HCT116 (cell line): ENCODE data around the gene MAGEA8. TPM values are rescaled to one million over a fixed set of nuclear protein-coding genes. Genes with fewer than 3 reads are reported as not detected.

Experiments
- ATAC-seq: fragments of 200-7000 bp; cut with Tn5 transposase; 2 replicates; pipeline ENCODE4 v1.9.1; 2020; ENCODE audit warnings: mild to moderate bottlenecking, moderate library complexity
- BruUV-seq: library from RNA; stranded (reverse); fragments of 400-500 nt; replicated peaks from 2 replicates; lab custom pipeline; 2021; lab: Mats Ljungman, UMichigan
- CTCF ChIA-PET: fragments of 300-600 bp; sonication (Branson Sonifier 250); formaldehyde crosslinking; loops from one replicate; lab custom pipeline; 2021; ENCODE audit warnings: antibody characterized with exemption; lab: Charles Lee
- POLR2A ChIA-PET: fragments of 300-600, 350-600 bp; sonication (Branson Sonifier 250); formaldehyde crosslinking; loops from one replicate; lab custom pipeline; 2021; ENCODE audit warnings: antibody characterized with exemption; lab: Charles Lee
- RAD21 ChIA-PET, 2 experiments: fragments of 300-600 bp; sonication (Branson Sonifier 250); formaldehyde crosslinking; loops; one replicate each; lab custom pipeline; 2023; ENCODE audit warnings: low total read pairs in 2 of 2; ENCODE audit not compliant: uncharacterized antibody in 2 of 2, unreplicated experiment in 2 of 2, low non-redundant PET in 1 of 2; lab: Charles Lee
- DNase-seq: peaks from one replicate; pipeline ENCODE4 v3.0.0-alpha.2; 2010; ENCODE audit warnings: low read depth, low spot score
- H2AFZ ChIP-seq: fragments of 200-600 bp; shearing (Covaris generic), sonication (generic); 2 replicates; pipeline ENCODE4 v1.6.1; 2017; ENCODE audit warnings: low read depth, mixed run types, mixed read lengths, antibody characterized with exemption, low read length; ENCODE audit not compliant: poor library complexity, severe bottlenecking
- H3K27ac ChIP-seq: 2 replicates; pipeline ENCODE4 v1.5.1; 2012; ENCODE audit warnings: low read depth, low read length
- H3K27me3 ChIP-seq: fragments of 200-600 bp; sonication (generic); 2 replicates; pipeline ENCODE4 v1.6.1; 2016; ENCODE audit warnings: mixed run types, low read length, mixed read lengths; ENCODE audit not compliant: insufficient read depth
- H3K36me3 ChIP-seq, 2 experiments: fragments of 200-500 bp in 1 of 2; fragments of 200-600 bp in 1 of 2; sonication (Bioruptor generic) in 1 of 2; sonication (generic) in 1 of 2; 2 replicates each; pipeline versions ENCODE4 v1.5.1 to v1.6.1; 2014 to 2016; ENCODE audit warnings: low read length in 2 of 2, inconsistent platforms in 1 of 2, mixed read lengths in 1 of 2, mixed run types in 1 of 2; ENCODE audit not compliant: insufficient read depth in 2 of 2, control insufficient read depth in 1 of 2
- H3K4me1 ChIP-seq, 2 experiments: fragments of 200-600 bp in 1 of 2; sonication (generic) in 1 of 2; 2 replicates each; pipeline versions ENCODE4 v1.5.1 to v1.6.1; 2012 to 2017; ENCODE audit warnings: low read length in 2 of 2, inconsistent platforms in 1 of 2, mild to moderate bottlenecking in 1 of 2, mixed read lengths in 1 of 2, mixed run types in 1 of 2, moderate library complexity in 1 of 2; ENCODE audit not compliant: insufficient read depth in 2 of 2, control insufficient read depth in 1 of 2
- H3K4me2 ChIP-seq: fragments of 200-600 bp; sonication (generic); 2 replicates; pipeline ENCODE4 v1.6.1; 2017; ENCODE audit warnings: mixed run types, low read length, mixed read lengths
- H3K4me3 ChIP-seq, 2 experiments: fragments of 200-600 bp in 1 of 2; sonication (generic) in 1 of 2; replicated peaks in 1 of 2; 2 replicates each; pipeline ENCODE4 v1.5.1; 2011 to 2016; ENCODE audit warnings: low read length in 2 of 2, control low read depth in 1 of 2, low read depth in 1 of 2, mild to moderate bottlenecking in 1 of 2, mixed read lengths in 1 of 2, mixed run types in 1 of 2
- H3K79me2 ChIP-seq: fragments of 200-600 bp; sonication (generic); 2 replicates; pipeline ENCODE4 v1.6.1; 2017; ENCODE audit warnings: mild to moderate bottlenecking, mixed run types, low read length, moderate library complexity, mixed read lengths; ENCODE audit not compliant: insufficient read depth
- H3K9ac ChIP-seq: fragments of 200-600 bp; sonication (generic); 2 replicates; pipeline ENCODE4 v1.6.1; 2016; ENCODE audit warnings: low read length, mixed read lengths
- H3K9me2 ChIP-seq: fragments of 200-600 bp; sonication (generic), shearing (Covaris generic); 2 replicates; pipeline ENCODE4 v1.6.1; 2017; ENCODE audit warnings: mixed run types, mild to moderate bottlenecking, moderate library complexity; ENCODE audit not compliant: insufficient read depth
- H3K9me3 ChIP-seq, 2 experiments: fragments of 200-500 bp in 1 of 2; fragments of 200-600 bp in 1 of 2; sonication (Bioruptor generic) in 1 of 2; sonication (generic) in 1 of 2; 2 replicates each; pipeline ENCODE4 v1.6.1; 2014 to 2017; ENCODE audit warnings: low read length in 2 of 2, mixed read lengths in 2 of 2, inconsistent platforms in 1 of 2, low read depth in 1 of 2, mild to moderate bottlenecking in 1 of 2, mixed run types in 1 of 2, moderate library complexity in 1 of 2; ENCODE audit not compliant: control insufficient read depth in 1 of 2, insufficient read depth in 1 of 2
- H4K20me1 ChIP-seq: fragments of 200-600 bp; sonication (generic), shearing (Covaris generic); 2 replicates; pipeline ENCODE4 v1.6.1; 2017; ENCODE audit warnings: mixed run types, mild to moderate bottlenecking, moderate library complexity; ENCODE audit not compliant: insufficient read depth
- CBX3 ChIP-seq: IDR thresholded peaks from 2 replicates; pipeline ENCODE4 v1.6.1; 2012; ENCODE audit warnings: low read depth
- CEBPB ChIP-seq: IDR thresholded peaks from 2 replicates; pipeline ENCODE4 v1.6.1; 2012; ENCODE audit warnings: low read depth
- EGR1 ChIP-seq: IDR thresholded peaks from 2 replicates; pipeline ENCODE4 v1.6.1; 2012; ENCODE audit warnings: low read depth
- EZH2 ChIP-seq: fragments of 200-600 bp; sonication (generic); IDR thresholded peaks from 2 replicates; pipeline ENCODE4 v1.6.1; 2017; ENCODE audit warnings: antibody characterized with exemption, mixed run types
- EZH2phosphoT487 ChIP-seq: fragments of 200-600 bp; IDR thresholded peaks from 2 replicates; pipeline ENCODE4 v1.6.1; 2018; ENCODE audit warnings: antibody characterized with exemption, borderline replicate concordance
- FOSL1 ChIP-seq: IDR thresholded peaks from 2 replicates; pipeline ENCODE4 v1.6.1; 2012; ENCODE audit warnings: low read depth
- JUND ChIP-seq: IDR thresholded peaks from 2 replicates; pipeline ENCODE4 v1.6.1; 2012
- POLR2A ChIP-seq: IDR thresholded peaks from 2 replicates; pipeline ENCODE4 v1.7.0; 2011; ENCODE audit warnings: borderline replicate concordance; ENCODE audit not compliant: insufficient read depth, insufficient read length; ENCODE audit errors: extremely low read depth
- RAD21 ChIP-seq: IDR thresholded peaks from 2 replicates; pipeline ENCODE4 v1.6.1; 2012; ENCODE audit warnings: low read depth, mild to moderate bottlenecking
- SIN3A ChIP-seq: IDR thresholded peaks from 2 replicates; pipeline ENCODE4 v1.6.1; 2012; ENCODE audit warnings: low read depth
- TCF7L2 ChIP-seq: IDR thresholded peaks from 2 replicates; pipeline ENCODE4 v1.7.0; 2011; ENCODE audit warnings: borderline replicate concordance, inconsistent platforms; ENCODE audit not compliant: insufficient read depth, insufficient read length; ENCODE audit errors: extremely low read depth
- YY1 ChIP-seq: IDR thresholded peaks from 2 replicates; pipeline ENCODE4 v1.6.1; 2011; ENCODE audit warnings: low read length, low read depth, moderate library complexity, mild to moderate bottlenecking; ENCODE audit not compliant: insufficient replicate concordance; ENCODE audit errors: extremely low read depth
- ZFX ChIP-seq: fragments of 450-650 bp; IDR thresholded peaks from 2 replicates; pipeline ENCODE4 v1.6.1; 2017
- ZNF274 ChIP-seq: fragments of 200-500 bp; sonication (Bioruptor generic); IDR thresholded peaks from 2 replicates; pipeline ENCODE4 v1.6.1; 2014; ENCODE audit warnings: mild to moderate bottlenecking, low read depth, low read length, inconsistent platforms
- intact Hi-C: fragments of 100-400 bp; cut with micrococcal nuclease; formaldehyde crosslinking; loops from 2 replicates; pipeline ENCODE4 v1.10.0; 2022
- total RNA-seq: library from RNA; stranded (reverse); gene quantifications from one replicate; pipeline ENCODE4 v1.2.1, GENCODE V29; 2021; ENCODE audit not compliant: unreplicated experiment
- TF ChIP-seq, protein P1 (sequence below): IDR thresholded peaks from 2 replicates; pipeline ENCODE4 v1.6.1; 2012
- TF ChIP-seq, protein P2 (sequence below): IDR thresholded peaks from 2 replicates; pipeline ENCODE4 v1.6.1; 2011; ENCODE audit warnings: mild to moderate bottlenecking, low read length, moderate library complexity; ENCODE audit not compliant: insufficient replicate concordance; ENCODE audit errors: extremely low read depth
- TF ChIP-seq, protein P3 (sequence below): IDR thresholded peaks from 2 replicates; pipeline ENCODE4 v1.6.1; 2012; ENCODE audit warnings: low read depth

MAGEA8 gene
- total RNA-seq, 1 experiment from 2014 or later: not detected

DNA sequence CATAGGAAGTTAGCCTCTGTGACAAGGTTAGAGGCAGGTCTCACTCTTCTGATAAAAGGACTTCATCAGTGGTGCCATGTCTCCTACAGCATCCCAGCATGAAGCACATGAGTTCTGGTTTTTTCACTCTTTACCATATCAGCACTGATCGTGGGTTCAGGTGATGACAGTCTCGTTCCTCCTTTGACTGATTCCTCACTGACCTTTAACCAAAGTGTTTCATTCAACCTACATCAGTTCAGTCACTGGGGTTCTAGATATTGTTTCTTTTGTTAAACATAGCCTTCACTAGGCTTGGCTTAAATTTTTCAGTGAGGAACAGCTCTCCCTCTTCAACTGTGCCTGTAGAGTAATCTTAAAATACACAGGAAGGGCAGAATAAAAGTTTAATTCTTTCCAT is 9.6 kb upstream of the MAGEA8 start:
- peaks cover 0 to 6% of the 10 kb centered on the region in 2 experiments; a peak in 1 of 4 replicates for H3K4me1 ChIP-seq
- no peaks in the 10 kb centered on the region for H3K27me3 ChIP-seq
- TF ChIP-seq EZH2phosphoT487 (no peak), JUND (no peak), ZNF274 (no peak), POLR2A (no peak), CEBPB (no peak), ZFX (no peak), RAD21 (no peak), TCF7L2 (no peak), SIN3A (no peak), YY1 (no peak), EZH2 (no peak), EGR1 (no peak), CBX3 (no peak), FOSL1 (no peak)
- TF ChIP-seq, protein P1, sequence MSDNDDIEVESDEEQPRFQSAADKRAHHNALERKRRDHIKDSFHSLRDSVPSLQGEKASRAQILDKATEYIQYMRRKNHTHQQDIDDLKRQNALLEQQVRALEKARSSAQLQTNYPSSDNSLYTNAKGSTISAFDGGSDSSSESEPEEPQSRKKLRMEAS: no peak
- TF ChIP-seq, protein P2, sequence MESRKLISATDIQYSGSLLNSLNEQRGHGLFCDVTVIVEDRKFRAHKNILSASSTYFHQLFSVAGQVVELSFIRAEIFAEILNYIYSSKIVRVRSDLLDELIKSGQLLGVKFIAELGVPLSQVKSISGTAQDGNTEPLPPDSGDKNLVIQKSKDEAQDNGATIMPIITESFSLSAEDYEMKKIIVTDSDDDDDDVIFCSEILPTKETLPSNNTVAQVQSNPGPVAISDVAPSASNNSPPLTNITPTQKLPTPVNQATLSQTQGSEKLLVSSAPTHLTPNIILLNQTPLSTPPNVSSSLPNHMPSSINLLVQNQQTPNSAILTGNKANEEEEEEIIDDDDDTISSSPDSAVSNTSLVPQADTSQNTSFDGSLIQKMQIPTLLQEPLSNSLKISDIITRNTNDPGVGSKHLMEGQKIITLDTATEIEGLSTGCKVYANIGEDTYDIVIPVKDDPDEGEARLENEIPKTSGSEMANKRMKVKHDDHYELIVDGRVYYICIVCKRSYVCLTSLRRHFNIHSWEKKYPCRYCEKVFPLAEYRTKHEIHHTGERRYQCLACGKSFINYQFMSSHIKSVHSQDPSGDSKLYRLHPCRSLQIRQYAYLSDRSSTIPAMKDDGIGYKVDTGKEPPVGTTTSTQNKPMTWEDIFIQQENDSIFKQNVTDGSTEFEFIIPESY: no peak
- TF ChIP-seq, protein P3, sequence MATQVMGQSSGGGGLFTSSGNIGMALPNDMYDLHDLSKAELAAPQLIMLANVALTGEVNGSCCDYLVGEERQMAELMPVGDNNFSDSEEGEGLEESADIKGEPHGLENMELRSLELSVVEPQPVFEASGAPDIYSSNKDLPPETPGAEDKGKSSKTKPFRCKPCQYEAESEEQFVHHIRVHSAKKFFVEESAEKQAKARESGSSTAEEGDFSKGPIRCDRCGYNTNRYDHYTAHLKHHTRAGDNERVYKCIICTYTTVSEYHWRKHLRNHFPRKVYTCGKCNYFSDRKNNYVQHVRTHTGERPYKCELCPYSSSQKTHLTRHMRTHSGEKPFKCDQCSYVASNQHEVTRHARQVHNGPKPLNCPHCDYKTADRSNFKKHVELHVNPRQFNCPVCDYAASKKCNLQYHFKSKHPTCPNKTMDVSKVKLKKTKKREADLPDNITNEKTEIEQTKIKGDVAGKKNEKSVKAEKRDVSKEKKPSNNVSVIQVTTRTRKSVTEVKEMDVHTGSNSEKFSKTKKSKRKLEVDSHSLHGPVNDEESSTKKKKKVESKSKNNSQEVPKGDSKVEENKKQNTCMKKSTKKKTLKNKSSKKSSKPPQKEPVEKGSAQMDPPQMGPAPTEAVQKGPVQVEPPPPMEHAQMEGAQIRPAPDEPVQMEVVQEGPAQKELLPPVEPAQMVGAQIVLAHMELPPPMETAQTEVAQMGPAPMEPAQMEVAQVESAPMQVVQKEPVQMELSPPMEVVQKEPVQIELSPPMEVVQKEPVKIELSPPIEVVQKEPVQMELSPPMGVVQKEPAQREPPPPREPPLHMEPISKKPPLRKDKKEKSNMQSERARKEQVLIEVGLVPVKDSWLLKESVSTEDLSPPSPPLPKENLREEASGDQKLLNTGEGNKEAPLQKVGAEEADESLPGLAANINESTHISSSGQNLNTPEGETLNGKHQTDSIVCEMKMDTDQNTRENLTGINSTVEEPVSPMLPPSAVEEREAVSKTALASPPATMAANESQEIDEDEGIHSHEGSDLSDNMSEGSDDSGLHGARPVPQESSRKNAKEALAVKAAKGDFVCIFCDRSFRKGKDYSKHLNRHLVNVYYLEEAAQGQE: no peak
- no peaks in the 10 kb centered on the region for H3K9me2 ChIP-seq
- no peak overlapping the region for H2AFZ ChIP-seq
- RAD21 ChIA-PET: no interaction called here
- H3K27ac ChIP-seq: no peak overlapping the region
- CTCF ChIA-PET: no interaction called here
- H4K20me1 ChIP-seq: no peaks in the 10 kb centered on the region
- no TSS peak for BruUV-seq
- DNase-seq: no peak
- no peak overlapping the region for H3K9ac ChIP-seq
- no peak overlapping the region for H3K4me2 ChIP-seq
- no peaks in the 10 kb centered on the region for H3K9me3 ChIP-seq
- no peaks in the 10 kb centered on the region for H3K79me2 ChIP-seq
- H3K36me3 ChIP-seq: no peaks in the 10 kb centered on the region
- ATAC-seq: no peak
- intact Hi-C loops: no loop called here
- POLR2A ChIA-PET: no interaction called here
- no peak overlapping the region for H3K4me3 ChIP-seq
